ENCODE results near the gene TM9SF3.

TM9SF3 gene

GRCh38 chr10:96618653-96619052, 31.8 kb upstream of the TM9SF3 start:
- H3K4me3 ChIP-seq (ENCODE audit: low read length): no peak overlapping the region
- TF ChIP-seq EZH2phosphoT487 (IDR thresholded peaks at IDR 0.05; ENCODE audit: borderline replicate concordance, low read length) (no peak), CTCF (IDR thresholded peaks at IDR 0.05; ENCODE audit: low read depth, low read length, poor library complexity, severe bottlenecking) (no peak)
- no peak overlapping the region for H3K27ac ChIP-seq (ENCODE audit: low read depth, low read length)
- no peaks in the 10 kb centered on the region for H3K9me2 ChIP-seq (replicated peaks; ENCODE audit: control insufficient read depth, low read length)
- peaks cover 4% of the 10 kb centered on the region; the same call in 1 of the 2 replicates for H3F3A ChIP-seq (ENCODE audit: control insufficient read depth, insufficient read depth)
- H3K36me3 ChIP-seq (ENCODE audit: control insufficient read depth, low read length): peaks cover 97% of the 10 kb centered on the region
- H3K4me1 ChIP-seq (ENCODE audit: control insufficient read depth, low read length): no peaks in the 10 kb centered on the region
- no peaks in the 10 kb centered on the region for H3K9me3 ChIP-seq (ENCODE audit: control insufficient read depth, insufficient read depth, low read length)
- 0 out of 2 replicates have a peak, but pooled peaks cover 1% of the 10 kb centered on the region for H4K20me1 ChIP-seq (ENCODE audit: control insufficient read depth, insufficient read depth, low read depth, low read length)
- H3K4me2 ChIP-seq (ENCODE audit: low read length): no peak overlapping the region
- no peaks in the 10 kb centered on the region for H3K27me3 ChIP-seq (ENCODE audit: control insufficient read depth, low read length)
- 0 out of 2 replicates have a peak, but pooled peaks cover under 1% of the 10 kb centered on the region for H3K79me2 ChIP-seq (ENCODE audit: control insufficient read depth, low read length)

- H4K20me1 ChIP-seq (ENCODE audit: control insufficient read depth, insufficient read depth, low read depth, low read length): 0 out of 2 replicates have a peak, but pooled peaks cover 4% of the 10 kb centered on the region
- H3K4me3 ChIP-seq (ENCODE audit: low read length): no peak overlapping the region
- H3K9me2 ChIP-seq (replicated peaks; ENCODE audit: control insufficient read depth, low read length): no peaks in the 10 kb centered on the region
- H3K27me3 ChIP-seq (ENCODE audit: control insufficient read depth, low read length): no peaks in the 10 kb centered on the region
- no peak overlapping the region for H3K4me2 ChIP-seq (ENCODE audit: low read length)
- no peaks in the 10 kb centered on the region for H3K9me3 ChIP-seq (ENCODE audit: control insufficient read depth, insufficient read depth, low read length)
- H3K27ac ChIP-seq (ENCODE audit: low read depth, low read length): no peak overlapping the region
- no peaks in the 10 kb centered on the region for H3F3A ChIP-seq (ENCODE audit: control insufficient read depth, insufficient read depth)
- TF ChIP-seq CTCF (IDR thresholded peaks at IDR 0.05; ENCODE audit: low read depth, low read length, poor library complexity, severe bottlenecking) (no peak), EZH2phosphoT487 (IDR thresholded peaks at IDR 0.05; ENCODE audit: borderline replicate concordance, low read length) (no peak)
- peaks cover 95% of the 10 kb centered on the region for H3K36me3 ChIP-seq (ENCODE audit: control insufficient read depth, low read length)
- peaks cover 3% of the 10 kb centered on the region; the same call in 1 of the 2 replicates for H3K79me2 ChIP-seq (ENCODE audit: control insufficient read depth, low read length)
- no peaks in the 10 kb centered on the region for H3K4me1 ChIP-seq (ENCODE audit: control insufficient read depth, low read length)
Observed at GRCh38 chr10:96616961-96617360, 30.1 kb upstream of the TM9SF3 start.

- no peak overlapping the region for H3K4me2 ChIP-seq (ENCODE audit: low read length)
- H3K27ac ChIP-seq (ENCODE audit: low read depth, low read length): no peak overlapping the region
- H4K20me1 ChIP-seq (ENCODE audit: control insufficient read depth, insufficient read depth, low read depth, low read length): 0 out of 2 replicates have a peak, but pooled peaks cover 4% of the 10 kb centered on the region
- H3K4me1 ChIP-seq (ENCODE audit: control insufficient read depth, low read length): no peaks in the 10 kb centered on the region
- no peaks in the 10 kb centered on the region for H3K9me3 ChIP-seq (ENCODE audit: control insufficient read depth, insufficient read depth, low read length)
- H3F3A ChIP-seq (ENCODE audit: control insufficient read depth, insufficient read depth): no peaks in the 10 kb centered on the region
- peaks cover 3% of the 10 kb centered on the region; the same call in 1 of the 2 replicates for H3K79me2 ChIP-seq (ENCODE audit: control insufficient read depth, low read length)
- no peak for TF ChIP-seq CTCF (IDR thresholded peaks at IDR 0.05; ENCODE audit: low read depth, low read length, poor library complexity, severe bottlenecking)
- no peak for TF ChIP-seq EZH2phosphoT487 (IDR thresholded peaks at IDR 0.05; ENCODE audit: borderline replicate concordance, low read length)
- H3K36me3 ChIP-seq (ENCODE audit: control insufficient read depth, low read length): peaks cover 94% of the 10 kb centered on the region
- H3K4me3 ChIP-seq (ENCODE audit: low read length): no peak overlapping the region
- no peaks in the 10 kb centered on the region for H3K9me2 ChIP-seq (replicated peaks; ENCODE audit: control insufficient read depth, low read length)
- no peaks in the 10 kb centered on the region for H3K27me3 ChIP-seq (ENCODE audit: control insufficient read depth, low read length)
Observed at GRCh38 chr10:96614515-96614914, 27.7 kb upstream of the TM9SF3 start.
